Stimulated activated naive CD4-positive, alpha-beta T cell treated with Interleukin-2 at 50 U/mL for 16 hours (primary cell): ENCODE data around the gene KCNMB4.
"Not testable (repeated sequence)": the region's sequence is repeated elsewhere in the genome, so short reads cannot be mapped to it uniquely, and the experiment has no call there.

Experiments
- DNase-seq: peaks from one replicate; lab custom pipeline; 2025; lab: John Stamatoyannopoulos, UW

The KCNMB4 gene

GRCh38 chr12:70372881-70373280 lies 6.8 kb downstream of the KCNMB4 start:
- DNase-seq, result no peak

GRCh38 chr12:70379846-70380245 lies 13.8 kb downstream of the KCNMB4 start:
- DNase-seq, result no peak

- DNase-seq, result no peak
Observed at GRCh38 chr12:70383484-70383883, 17.4 kb downstream of the KCNMB4 start.

DNA sequence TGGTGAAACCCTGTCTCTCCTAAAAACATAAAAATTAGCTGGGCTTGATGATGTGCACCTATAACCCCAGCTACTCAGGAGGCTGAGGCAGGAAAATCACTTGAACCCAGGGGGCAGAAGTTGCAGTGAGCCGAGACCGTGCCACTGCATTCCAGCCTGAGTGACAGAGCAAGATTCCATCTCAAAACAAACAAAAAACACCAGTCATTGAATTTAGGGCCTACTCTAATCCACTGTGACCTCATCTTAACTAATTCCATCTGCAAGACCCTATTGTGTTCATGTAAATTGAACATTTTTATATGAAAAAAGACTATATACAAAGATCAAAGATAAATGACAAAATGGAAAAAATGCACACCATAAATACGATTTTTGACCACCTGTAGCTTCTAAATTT lies 17.8 kb downstream of the KCNMB4 start:
- DNase-seq, result no peak

DNA sequence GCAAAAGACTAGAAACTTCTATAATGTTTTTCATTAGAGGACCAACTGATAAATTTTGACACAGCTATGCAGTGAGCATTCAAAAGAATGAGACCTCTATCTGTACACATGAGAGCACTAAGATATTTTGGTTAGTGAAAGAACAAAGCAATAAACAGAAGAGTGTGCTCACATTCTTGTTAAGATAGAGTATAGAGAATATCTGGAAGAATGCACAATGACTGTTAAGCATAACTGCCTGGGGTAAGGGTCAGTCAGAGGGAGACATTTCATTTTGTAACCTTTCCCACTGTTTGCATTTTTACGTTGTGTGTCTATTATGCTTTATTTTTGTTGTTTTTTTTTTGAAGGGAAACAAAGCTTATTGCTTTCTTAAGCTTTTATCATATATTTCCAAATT lies 20.7 kb downstream of the KCNMB4 start:
- DNase-seq, result no peak

DNA sequence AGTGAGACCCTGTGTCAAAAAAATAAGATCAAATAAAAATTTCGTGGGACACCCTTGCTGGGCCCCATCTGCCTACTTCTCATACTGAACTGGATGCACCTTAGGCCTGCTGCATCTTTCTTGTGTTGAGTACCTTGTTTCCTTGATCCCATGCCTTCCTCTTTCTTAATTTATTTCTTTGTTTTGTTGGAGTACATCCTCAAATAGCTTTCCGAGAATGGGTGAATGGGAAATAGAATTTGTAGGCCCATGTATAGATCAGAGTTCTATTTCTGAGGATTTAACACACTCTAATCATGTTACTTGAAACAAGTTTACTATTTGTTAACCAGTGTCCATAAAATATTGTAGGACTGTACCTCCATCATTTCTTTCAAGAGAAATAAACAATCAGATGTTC lies 23.6 kb downstream of the KCNMB4 start:
- DNase-seq, result no peak

DNA sequence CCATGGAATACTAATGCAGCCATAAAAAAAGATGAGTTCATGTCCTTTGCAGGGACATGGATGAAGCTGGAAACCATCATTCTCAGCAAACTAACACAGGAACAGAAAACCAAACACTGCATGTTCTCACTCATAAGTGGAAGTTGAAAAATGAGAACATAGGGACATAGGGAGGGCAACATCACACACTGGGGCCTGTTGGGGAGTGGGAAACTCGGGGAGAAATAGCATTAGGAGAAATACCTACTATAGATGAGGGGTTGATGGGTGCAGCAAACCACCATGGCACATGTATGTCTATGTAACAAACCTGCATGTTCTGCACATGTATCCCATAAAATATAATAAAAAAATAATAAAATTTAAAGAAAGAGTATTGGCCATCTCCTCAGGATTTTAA lies 26.5 kb downstream of the KCNMB4 start:
- not testable (repeated sequence) for DNase-seq

- DNase-seq, result no peak
Observed at GRCh38 chr12:70393787-70394499, 27.9 kb downstream of the KCNMB4 start.

DNA sequence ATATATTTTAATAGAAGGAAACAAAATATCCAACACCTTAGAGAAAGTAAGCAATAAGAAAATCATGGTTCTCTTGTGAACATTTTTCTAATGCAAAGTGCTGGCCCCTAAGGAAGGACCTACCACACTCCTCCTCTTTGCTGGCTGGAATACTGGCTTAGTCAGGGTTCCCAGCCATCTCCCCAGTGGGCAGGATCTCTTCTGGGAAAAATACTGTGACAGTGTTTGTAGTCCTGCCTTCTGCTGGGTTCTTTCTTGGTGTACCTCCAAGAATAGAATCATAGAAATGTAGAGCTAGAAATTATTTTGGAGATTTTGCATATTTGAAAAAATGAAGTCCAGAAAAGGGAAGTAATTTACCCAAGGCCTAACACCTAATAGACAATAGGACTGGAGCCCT lies 31.9 kb downstream of the KCNMB4 start:
- no peak for DNase-seq

GRCh38 chr12:70398862-70399261 lies 32.8 kb downstream of the KCNMB4 start:
- DNase-seq, result no peak

- no peak for DNase-seq
Observed at GRCh38 chr12:70399311-70399710, 33.2 kb downstream of the KCNMB4 start.

DNA sequence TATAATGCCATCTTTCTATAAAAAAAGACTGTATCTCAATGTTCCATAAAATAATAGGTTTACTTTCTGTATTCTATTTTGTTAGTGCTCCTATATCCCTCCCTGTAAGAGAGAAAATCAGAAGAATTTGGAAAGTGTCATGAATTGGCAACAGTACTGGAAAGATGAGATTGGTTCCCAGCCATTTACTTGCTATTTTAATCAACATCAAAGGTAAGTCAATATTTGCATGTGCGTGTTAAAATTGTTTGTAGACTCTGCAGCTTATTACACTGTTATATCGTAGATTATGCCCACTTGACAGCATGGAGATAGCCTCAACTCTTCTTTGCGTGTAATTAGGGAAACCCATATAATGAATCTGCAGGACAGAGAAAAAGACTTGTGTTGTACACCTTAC lies 34.0 kb downstream of the KCNMB4 start:
- no peak for DNase-seq

DNA sequence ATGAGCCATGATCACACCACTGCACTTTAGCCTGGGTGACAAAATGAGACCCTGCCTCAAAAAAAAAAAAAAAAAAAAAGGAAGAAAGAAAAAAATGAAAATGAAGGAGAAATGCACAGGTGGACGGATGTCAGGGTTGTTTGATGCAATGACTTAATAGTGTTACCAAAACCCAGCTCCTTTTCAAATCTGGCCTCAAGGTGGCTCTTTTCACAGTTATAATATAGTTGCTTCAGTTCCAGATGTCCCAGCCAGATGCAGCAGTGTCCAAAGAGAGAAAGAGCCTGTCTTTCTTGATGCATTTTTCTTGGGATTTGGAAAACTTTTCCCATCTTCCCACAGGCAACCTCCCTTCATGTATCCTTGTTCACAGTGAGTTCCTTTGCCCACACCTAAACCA lies 36.5 kb downstream of the KCNMB4 start:
- DNase-seq, result no peak

GRCh38 chr12:70403826-70404225 lies 37.7 kb downstream of the KCNMB4 start:
- no peak for DNase-seq

DNA sequence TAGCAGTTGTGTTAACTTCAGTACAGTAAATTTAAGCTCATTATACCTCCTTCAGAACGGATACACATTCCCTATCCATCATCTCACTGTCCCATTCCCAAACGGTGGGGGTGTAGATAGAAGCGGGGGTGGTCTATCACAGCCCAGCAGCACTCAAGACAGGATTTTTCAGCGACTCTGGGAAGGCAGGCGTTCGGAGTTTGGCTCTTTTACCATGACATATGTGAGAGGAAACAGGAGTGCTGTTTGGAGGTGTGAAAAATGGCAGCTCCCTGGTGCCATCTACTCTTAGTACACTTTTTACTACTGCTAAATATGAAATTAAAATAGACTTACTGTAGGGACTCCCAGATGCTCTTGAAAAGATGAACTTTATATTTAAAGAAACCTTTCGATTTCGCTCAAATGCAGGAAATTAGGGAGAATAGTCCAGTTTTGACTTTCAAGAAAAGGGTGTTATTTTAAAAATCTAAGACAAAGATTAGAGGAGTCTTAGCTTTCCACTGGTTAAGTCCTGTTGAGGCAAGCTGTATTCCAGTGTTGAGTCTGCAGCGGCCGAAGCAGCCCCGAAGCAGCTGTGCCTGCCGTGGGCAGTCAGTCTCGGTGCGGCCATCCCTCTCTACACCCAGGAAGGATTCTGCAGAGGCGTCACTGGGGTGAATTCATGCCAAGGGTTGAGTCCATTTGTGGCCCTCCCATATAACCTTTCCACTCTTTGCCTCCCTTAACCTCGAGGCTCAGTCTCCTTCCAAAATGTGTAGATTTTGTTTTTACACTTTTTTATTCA lies 42.1 kb downstream of the KCNMB4 start:
- DNase-seq, result no peak

DNA sequence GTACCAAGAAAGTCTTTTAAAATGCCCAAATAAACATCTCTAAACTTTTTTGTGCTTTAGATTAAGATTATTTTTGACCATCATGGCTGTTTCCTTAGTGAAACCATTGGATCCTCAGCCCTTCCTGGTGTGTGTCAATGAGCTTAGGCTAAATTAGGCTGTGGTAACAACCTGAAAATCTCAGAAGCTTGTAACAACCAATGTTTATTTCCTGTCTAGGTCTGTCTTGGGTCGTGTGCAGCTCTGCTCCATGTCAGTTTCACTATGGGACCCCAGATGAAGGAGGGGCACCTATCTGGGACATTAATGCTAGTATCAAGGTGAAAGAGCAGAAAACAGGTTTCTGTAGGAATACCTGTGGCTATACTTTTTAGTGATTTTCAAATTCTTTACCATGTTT lies 49.9 kb downstream of the KCNMB4 start:
- DNase-seq, result no peak

DNA sequence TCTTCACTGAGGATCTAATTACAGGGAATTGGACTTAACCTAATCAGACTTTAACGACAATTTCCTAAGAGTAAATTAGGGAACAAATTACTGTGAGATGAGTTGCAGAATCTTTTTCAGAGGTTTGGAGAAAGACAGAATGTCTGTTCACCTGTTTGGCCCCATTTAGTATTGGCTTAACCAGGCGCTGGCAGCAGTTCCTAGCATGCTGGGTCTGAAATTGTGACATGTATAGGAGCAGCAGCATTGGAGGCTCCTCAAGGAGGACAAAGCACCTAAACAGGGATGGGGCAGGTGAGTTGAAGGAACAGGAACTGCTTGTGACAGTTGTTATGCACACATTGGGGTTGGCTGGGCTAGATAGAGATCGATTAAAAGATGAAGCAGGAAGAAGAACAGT lies 51.0 kb downstream of the KCNMB4 start:
- DNase-seq, result no peak

- DNase-seq, result no peak
Observed at GRCh38 chr12:70418101-70418500, 52.0 kb downstream of the KCNMB4 start.

GRCh38 chr12:70422631-70423030 lies 56.5 kb downstream of the KCNMB4 start:
- no peak for DNase-seq

GRCh38 chr12:70426620-70427019 lies 60.5 kb downstream of the KCNMB4 start:
- DNase-seq, result no peak

DNA sequence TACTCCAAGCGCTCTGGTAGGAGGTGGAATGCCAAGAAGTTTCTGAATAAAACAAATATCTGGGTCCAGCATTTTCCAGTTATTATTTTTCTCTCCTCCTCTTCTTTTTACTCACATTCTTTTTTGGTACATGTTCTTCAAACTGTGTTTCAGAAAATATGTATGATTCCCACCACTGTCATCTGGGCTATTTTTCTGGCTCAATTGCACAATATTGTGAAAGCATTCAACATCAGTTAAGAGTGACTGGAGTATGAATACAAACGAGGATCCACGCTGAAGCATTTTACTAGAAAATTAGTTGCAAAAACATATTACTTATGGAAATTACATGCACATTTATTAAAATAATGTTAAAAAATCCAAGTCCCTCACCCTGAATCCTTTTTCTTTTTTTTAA lies 61.5 kb downstream of the KCNMB4 start:
- DNase-seq, result no peak

- DNase-seq, result no peak
Observed at GRCh38 chr12:70430400-70430799, 64.3 kb downstream of the KCNMB4 start.

- no peak for DNase-seq
Observed at GRCh38 chr12:70436836-70437235, 70.7 kb downstream of the KCNMB4 start.
